Diencephalon (tissue), 1 donor: ENCODE results near the gene NDUFA8. TPM values are rescaled to one million over a fixed set of nuclear protein-coding genes. Genes with fewer than 3 reads are reported as not detected.

ENCODE experiments used
- small RNA-seq: library from RNA; depleted of rRNA; stranded (forward); fragments of <200 nt; gene quantifications from one replicate; pipeline ENCODE3, GENCODE V24; 2014
- total RNA-seq: library from RNA; depleted of rRNA; stranded (reverse); fragments of >200 nt; gene quantifications from one replicate; pipeline ENCODE4 v1.2.3, GENCODE V29; 2014

Gene NDUFA8
- 58.4 TPM for total RNA-seq

DNA sequence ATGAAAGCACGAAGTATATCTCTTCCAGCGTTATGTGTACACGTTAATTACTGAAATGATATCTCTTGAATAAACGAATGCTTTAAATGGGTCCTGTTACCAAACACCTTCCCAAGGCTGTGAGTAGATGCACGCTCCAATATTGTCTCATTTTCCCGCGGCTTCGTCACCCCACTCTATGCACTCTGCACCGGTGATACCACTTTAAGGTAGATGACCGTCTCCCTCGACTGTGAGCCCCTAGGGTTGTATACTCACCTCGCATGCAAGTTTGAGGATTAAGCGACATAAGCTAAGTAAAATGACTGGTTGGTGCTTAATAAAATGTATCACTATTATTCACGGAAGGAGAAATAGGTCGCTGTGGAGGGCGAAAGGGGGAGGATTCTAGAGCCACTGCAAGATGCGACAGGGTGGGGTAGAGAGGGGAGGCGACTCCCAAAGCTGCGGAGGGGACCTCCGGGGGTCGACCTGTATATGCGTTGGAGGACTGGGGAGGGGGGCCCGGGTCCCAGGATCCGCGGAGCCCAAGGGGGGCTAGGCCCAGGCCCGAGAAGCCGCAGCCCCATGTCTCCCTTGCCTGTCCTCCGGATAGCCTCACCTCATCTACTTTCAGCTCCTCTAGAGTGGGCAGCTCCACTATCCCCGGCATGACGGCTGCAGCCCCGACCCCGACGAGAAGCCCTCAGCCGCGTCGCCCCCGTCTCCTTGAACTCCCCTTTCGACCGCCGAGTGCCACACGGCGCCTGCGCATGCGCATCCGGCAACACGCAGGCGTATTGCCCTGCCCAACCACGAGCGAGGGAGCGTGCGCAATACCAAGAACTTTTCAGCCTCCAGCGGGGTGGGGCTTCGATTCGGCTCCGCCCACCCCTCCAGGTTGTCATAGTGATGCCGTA, at the start of gene NDUFA8, which contains the start of gene MORN5:
NDUFA8 (minus strand) TSS at position 754 of the 899 bp plus-strand sequence; CDS start at position 652, 102 bp downstream.
MORN5 (plus strand) TSS at position 883 of the 899 bp plus-strand sequence. CDS start 65 bp downstream, outside the sequence.

Small RNAs within 50 kb of the gene (small RNA-seq; reads per million reads assigned to genes)
- gene MIR4478 = not detected

Other genes with a start within 250 kb of the NDUFA8 start
- 42.0 TPM for gene TTLL11, start 66.5 kb downstream of the NDUFA8 start, total RNA-seq
- gene MORN5, start 129 bp upstream of the NDUFA8 start, total RNA-seq = 7.8 TPM
- 22.1 TPM for gene LHX6, start 69.2 kb upstream of the NDUFA8 start, total RNA-seq
- gene RBM18, start 105.1 kb upstream of the NDUFA8 start, total RNA-seq = 21.0 TPM
- 25.1 TPM for gene MRRF, start 105.1 kb upstream of the NDUFA8 start, total RNA-seq
- 1.4 TPM for gene PTGS1, start 211.2 kb upstream of the NDUFA8 start, total RNA-seq